ENCODE data around the gene KDM2B. TPM values are rescaled to one million over a fixed set of nuclear protein-coding genes. Genes with fewer than 3 reads are reported as not detected.
A peak's percentile ranks its signal among the peaks of the same experiment; 100 is the strongest.

The KDM2B gene
- polyA plus RNA-seq, 3 donors, result 9.7 to 68.1 (median 9.7) TPM

DNA sequence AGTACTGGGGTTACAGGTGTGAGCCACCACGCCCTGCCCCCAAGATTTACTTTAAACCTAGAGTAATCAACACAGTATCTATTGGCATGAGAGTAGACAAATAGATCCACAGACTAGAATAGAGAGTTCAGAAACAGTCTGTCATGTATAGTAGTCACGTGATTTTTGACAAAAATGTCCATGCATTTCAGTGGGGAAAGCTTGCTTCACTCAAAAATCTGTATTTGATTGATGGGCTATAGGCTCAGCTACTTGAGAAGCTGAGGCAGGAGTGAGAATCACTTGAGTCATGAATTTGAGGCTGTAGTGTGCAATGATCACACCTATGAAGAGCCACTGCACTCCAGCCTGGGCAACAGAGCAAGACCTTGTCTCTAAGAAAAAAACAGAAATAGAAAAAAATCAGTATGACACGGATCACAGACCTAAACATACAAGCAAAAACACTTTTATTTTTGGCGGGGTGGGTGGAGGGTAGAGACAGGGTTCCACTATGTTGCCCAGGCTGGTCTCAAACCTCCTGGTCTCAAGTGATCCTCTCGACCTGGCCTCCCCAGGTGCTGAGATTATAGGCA is 37.9 kb upstream of the KDM2B start:
- H3K36me3 ChIP-seq (replicated peaks in 1 of 2; ENCODE audit: control insufficient read depth in 1 of 2, insufficient read depth in 2 of 2, low read length in 2 of 2), result no peaks in the 10 kb centered on the region
- Mint-ChIP-seq H3K4me1 (peaks cover 35% of the 10 kb centered on the region), H3K36me3 (no peaks in the 10 kb centered on the region), H3K9me3 (peaks cover 6 to 12% (median 9%) of the 10 kb centered on the region in 7 donors), H3K4me3 (no peak overlapping the region), H3K27me3 (ENCODE audit: low read depth in 3 of 3) (peaks cover 0 to 7% (median 3%) of the 10 kb centered on the region in 3 donors), H3K27ac (peak overlapping the region in 1 of 7 donors; percentile 30)
- H3K27me3 ChIP-seq (ENCODE audit: control insufficient read depth in 2 of 2, insufficient read depth in 2 of 2, low read length in 2 of 2), result no peaks in the 10 kb centered on the region
- no peak for DNase-seq
- no peaks in the 10 kb centered on the region for H4K20me1 ChIP-seq (ENCODE audit: insufficient read depth, low read length)
- no peak overlapping the region for H3K4me2 ChIP-seq (replicated peaks; ENCODE audit: extremely low read depth, low read length, poor library complexity, severe bottlenecking)
- TF ChIP-seq, protein P1, sequence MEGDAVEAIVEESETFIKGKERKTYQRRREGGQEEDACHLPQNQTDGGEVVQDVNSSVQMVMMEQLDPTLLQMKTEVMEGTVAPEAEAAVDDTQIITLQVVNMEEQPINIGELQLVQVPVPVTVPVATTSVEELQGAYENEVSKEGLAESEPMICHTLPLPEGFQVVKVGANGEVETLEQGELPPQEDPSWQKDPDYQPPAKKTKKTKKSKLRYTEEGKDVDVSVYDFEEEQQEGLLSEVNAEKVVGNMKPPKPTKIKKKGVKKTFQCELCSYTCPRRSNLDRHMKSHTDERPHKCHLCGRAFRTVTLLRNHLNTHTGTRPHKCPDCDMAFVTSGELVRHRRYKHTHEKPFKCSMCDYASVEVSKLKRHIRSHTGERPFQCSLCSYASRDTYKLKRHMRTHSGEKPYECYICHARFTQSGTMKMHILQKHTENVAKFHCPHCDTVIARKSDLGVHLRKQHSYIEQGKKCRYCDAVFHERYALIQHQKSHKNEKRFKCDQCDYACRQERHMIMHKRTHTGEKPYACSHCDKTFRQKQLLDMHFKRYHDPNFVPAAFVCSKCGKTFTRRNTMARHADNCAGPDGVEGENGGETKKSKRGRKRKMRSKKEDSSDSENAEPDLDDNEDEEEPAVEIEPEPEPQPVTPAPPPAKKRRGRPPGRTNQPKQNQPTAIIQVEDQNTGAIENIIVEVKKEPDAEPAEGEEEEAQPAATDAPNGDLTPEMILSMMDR (IDR thresholded peaks at IDR 0.05), result no peak
- H3K9ac ChIP-seq (ENCODE audit: insufficient read depth, low read length, poor library complexity, severe bottlenecking), result no peak overlapping the region
- intact Hi-C loops (cut with micrococcal nuclease), result no loop called here
- peaks cover 18 to 33% of the 10 kb centered on the region in 2 donors for H3K4me1 ChIP-seq (ENCODE audit: control insufficient read depth in 1 of 2, insufficient read depth in 2 of 2, low read length in 2 of 2)
- H3K27ac ChIP-seq (ENCODE audit: low read depth in 1 of 2, low read length in 2 of 2), result no peak overlapping the region
- peaks cover 0 to 7% of the 10 kb centered on the region in 2 donors for H3K9me3 ChIP-seq (replicated peaks in 1 of 2; ENCODE audit: control insufficient read depth in 1 of 2, insufficient read depth in 1 of 2, low read length in 2 of 2)
- no peaks in the 10 kb centered on the region for H3K79me2 ChIP-seq (ENCODE audit: insufficient read depth, low read length)
- no peak overlapping the region for H2AFZ ChIP-seq (ENCODE audit: insufficient read depth, low read depth, low read length, poor library complexity, severe bottlenecking)
- 100% methylated on average over 3 of the region's 5 CpGs for WGBS (ENCODE audit: insufficient coverage)
- H3K4me3 ChIP-seq (replicated peaks in 1 of 3; ENCODE audit: low read depth in 2 of 3, low read length in 3 of 3), result no peak overlapping the region

DNA sequence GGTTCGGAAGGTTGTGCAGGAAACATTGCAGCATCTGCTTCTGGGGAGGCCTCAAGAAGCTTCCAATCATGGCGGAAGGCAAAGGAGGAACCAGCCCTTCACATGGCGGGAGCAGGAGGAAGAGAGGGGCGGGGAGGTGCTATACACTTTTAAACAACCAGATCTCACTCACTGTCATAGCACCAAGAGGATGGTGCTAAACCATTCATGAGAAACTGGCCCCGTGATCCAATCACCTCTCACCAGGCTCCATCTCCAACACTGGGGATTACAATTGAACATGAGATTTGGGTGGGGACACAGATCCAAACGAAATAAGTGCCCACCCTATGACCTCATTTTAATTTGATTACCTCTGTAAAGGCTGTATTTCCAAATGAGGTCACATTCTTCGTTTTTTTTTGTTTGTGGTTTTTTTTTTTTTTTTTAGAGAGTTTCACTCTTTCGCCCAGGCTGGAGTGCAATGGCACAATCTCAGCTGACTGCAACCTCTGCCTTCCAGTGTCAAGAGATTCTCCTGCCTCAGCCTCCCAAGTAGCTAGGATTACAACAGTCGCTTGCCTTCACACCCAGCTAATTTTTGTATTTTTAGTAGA is 34.1 kb upstream of the KDM2B start:
- peak in 2 of 3 donors; percentile 31 to 47 for DNase-seq
- H3K27ac ChIP-seq (ENCODE audit: low read depth in 1 of 2, low read length in 2 of 2), result no peak overlapping the region
- no peaks in the 10 kb centered on the region for H4K20me1 ChIP-seq (ENCODE audit: insufficient read depth, low read length)
- no peak overlapping the region for H3K9ac ChIP-seq (ENCODE audit: insufficient read depth, low read length, poor library complexity, severe bottlenecking)
- peaks cover 27% of the 10 kb centered on the region for H3K4me1 Mint-ChIP-seq
- no peaks in the 10 kb centered on the region for H3K36me3 Mint-ChIP-seq
- H3K27ac Mint-ChIP-seq, result peak overlapping the region in 2 of 7 donors; percentile 72 to 74
- 100% methylated on average over 1 of the region's 9 CpGs for WGBS (ENCODE audit: insufficient coverage)
- no peak overlapping the region for H3K4me3 ChIP-seq (replicated peaks in 1 of 3; ENCODE audit: low read depth in 2 of 3, low read length in 3 of 3)
- H3K4me3 Mint-ChIP-seq, result no peak overlapping the region
- no peaks in the 10 kb centered on the region for H3K27me3 ChIP-seq (ENCODE audit: control insufficient read depth in 2 of 2, insufficient read depth in 2 of 2, low read length in 2 of 2)
- TF ChIP-seq, protein P1 (IDR thresholded peaks at IDR 0.05), result no peak
- H3K79me2 ChIP-seq (ENCODE audit: insufficient read depth, low read length), result no peaks in the 10 kb centered on the region
- peaks cover 6 to 12% (median 9%) of the 10 kb centered on the region in 7 donors for H3K9me3 Mint-ChIP-seq
- intact Hi-C loops (cut with micrococcal nuclease), result loop anchor here in 1 of 2 donors (5.0 kb wide), 1 partner anchor 38 kb away; no protein-coding TSS in a partner anchor
- no peak overlapping the region for H3K4me2 ChIP-seq (replicated peaks; ENCODE audit: extremely low read depth, low read length, poor library complexity, severe bottlenecking)
- H2AFZ ChIP-seq (ENCODE audit: insufficient read depth, low read depth, low read length, poor library complexity, severe bottlenecking), result peak overlapping the region; percentile 35
- H3K27me3 Mint-ChIP-seq (ENCODE audit: low read depth in 3 of 3), result peaks cover 0 to 7% (median 5%) of the 10 kb centered on the region in 3 donors
- H3K4me1 ChIP-seq (ENCODE audit: control insufficient read depth in 1 of 2, insufficient read depth in 2 of 2, low read length in 2 of 2), result peaks cover 11 to 24% of the 10 kb centered on the region in 2 donors
- H3K9me3 ChIP-seq (replicated peaks in 1 of 2; ENCODE audit: control insufficient read depth in 1 of 2, insufficient read depth in 1 of 2, low read length in 2 of 2), result peaks cover 0 to 7% of the 10 kb centered on the region in 2 donors
- H3K36me3 ChIP-seq (replicated peaks in 1 of 2; ENCODE audit: control insufficient read depth in 1 of 2, insufficient read depth in 2 of 2, low read length in 2 of 2), result no peaks in the 10 kb centered on the region

All from CD14-positive monocyte (primary cell).